Effector memory CD8-positive, alpha-beta T cell (primary cell): ENCODE measurements around the gene CADM2.

Experiments used
- ATAC-seq: fragments of 150-1000 bp; cut with Tn5 transposase; replicated peaks from 2 replicates; pipeline ENCODE4 v1.10.0; 2021; ENCODE audit warnings: mild to moderate bottlenecking, moderate library complexity
- DNase-seq, 3 experiments: peaks; one replicate each; pipeline ENCODE4 v3.0.0; 2021
- H3K27ac Mint-ChIP-seq, 2 donors: one replicate each; pipeline ENCODE4 v1.8.0; 2022; ENCODE audit warnings: mild to moderate bottlenecking in 2 of 2, mixed read lengths in 2 of 2, moderate library complexity in 2 of 2
- H3K27me3 Mint-ChIP-seq, 2 donors: one replicate each; pipeline ENCODE4 v1.8.0; 2022; ENCODE audit warnings: mixed read lengths in 2 of 2
- H3K36me3 Mint-ChIP-seq: one replicate; pipeline ENCODE4 v1.8.0; 2022; ENCODE audit warnings: mild to moderate bottlenecking, moderate library complexity, mixed read lengths; ENCODE audit not compliant: insufficient read depth
- H3K4me1 Mint-ChIP-seq, 2 donors: one replicate each; pipeline ENCODE4 v1.8.0; 2022; ENCODE audit warnings: low read depth in 2 of 2, mixed read lengths in 2 of 2
- H3K4me3 Mint-ChIP-seq, 2 donors: one replicate each; pipeline ENCODE4 v1.8.0; 2022; ENCODE audit warnings: mild to moderate bottlenecking in 2 of 2, mixed read lengths in 2 of 2, moderate library complexity in 2 of 2
- H3K9me3 Mint-ChIP-seq, 2 donors: one replicate each; pipeline ENCODE4 v1.8.0; 2022; ENCODE audit warnings: mixed read lengths in 2 of 2

Gene CADM2

GRCh38 chr3:85270488-85270887, 311.7 kb downstream of the CADM2 start:
- no peaks in the 10 kb centered on the region for H3K4me1 Mint-ChIP-seq
- H3K36me3 Mint-ChIP-seq, result no peaks in the 10 kb centered on the region
- peaks cover 0 to 2% of the 10 kb centered on the region in 2 donors for H3K9me3 Mint-ChIP-seq
- ATAC-seq (no peak), DNase-seq (no peak)
- H3K27ac Mint-ChIP-seq, result no peak overlapping the region
- no peak overlapping the region for H3K4me3 Mint-ChIP-seq
- H3K27me3 Mint-ChIP-seq, result no peaks in the 10 kb centered on the region

GRCh38 chr3:85271911-85272310, 313.1 kb downstream of the CADM2 start:
- ATAC-seq (no peak), DNase-seq (no peak)
- Mint-ChIP-seq H3K27ac (no peak overlapping the region), H3K9me3 (peaks cover 0 to 2% of the 10 kb centered on the region in 2 donors), H3K4me3 (no peak overlapping the region), H3K27me3 (no peaks in the 10 kb centered on the region), H3K36me3 (no peaks in the 10 kb centered on the region), H3K4me1 (no peaks in the 10 kb centered on the region)

- ATAC-seq (no peak), DNase-seq (no peak)
- H3K4me1 Mint-ChIP-seq, result no peaks in the 10 kb centered on the region
- no peaks in the 10 kb centered on the region for H3K27me3 Mint-ChIP-seq
- H3K27ac Mint-ChIP-seq, result no peak overlapping the region
- no peaks in the 10 kb centered on the region for H3K36me3 Mint-ChIP-seq
- no peak overlapping the region for H3K4me3 Mint-ChIP-seq
- H3K9me3 Mint-ChIP-seq, result peaks cover 6 to 11% of the 10 kb centered on the region in 2 donors
Measured at GRCh38 chr3:85288257-85288656, 329.5 kb downstream of the CADM2 start.

- no peaks in the 10 kb centered on the region for H3K36me3 Mint-ChIP-seq
- no peaks in the 10 kb centered on the region for H3K4me1 Mint-ChIP-seq
- ATAC-seq (no peak), DNase-seq (no peak)
- peaks cover 3 to 8% of the 10 kb centered on the region in 2 donors for H3K9me3 Mint-ChIP-seq
- H3K27me3 Mint-ChIP-seq, result no peaks in the 10 kb centered on the region
- H3K4me3 Mint-ChIP-seq, result no peak overlapping the region
- H3K27ac Mint-ChIP-seq, result no peak overlapping the region
Measured at GRCh38 chr3:85297291-85297690, 338.5 kb downstream of the CADM2 start.

- no peaks in the 10 kb centered on the region for H3K27me3 Mint-ChIP-seq
- H3K27ac Mint-ChIP-seq, result no peak overlapping the region
- H3K4me3 Mint-ChIP-seq, result no peak overlapping the region
- H3K4me1 Mint-ChIP-seq, result no peaks in the 10 kb centered on the region
- ATAC-seq (no peak), DNase-seq (no peak)
- no peaks in the 10 kb centered on the region for H3K36me3 Mint-ChIP-seq
- peaks cover 3 to 8% of the 10 kb centered on the region in 2 donors for H3K9me3 Mint-ChIP-seq
Measured at GRCh38 chr3:85298032-85298431, 339.2 kb downstream of the CADM2 start.

- Mint-ChIP-seq H3K4me3 (no peak overlapping the region), H3K27ac (no peak overlapping the region)
- no peak for ATAC-seq
Measured at GRCh38 chr3:85303156-85303555, 344.4 kb downstream of the CADM2 start.

GRCh38 chr3:85304360-85304964, 345.7 kb downstream of the CADM2 start:
- no peak overlapping the region for H3K4me3 Mint-ChIP-seq
- H3K9me3 Mint-ChIP-seq, result peaks cover 2 to 8% of the 10 kb centered on the region in 2 donors

More at GRCh38 chr3:85303156-85303555, 344.4 kb downstream of the CADM2 start:
- no peaks in the 10 kb centered on the region for H3K36me3 Mint-ChIP-seq
- H3K27me3 Mint-ChIP-seq, result no peaks in the 10 kb centered on the region
- DNase-seq, result no peak
- peaks cover 3 to 8% of the 10 kb centered on the region in 2 donors for H3K9me3 Mint-ChIP-seq
- H3K4me1 Mint-ChIP-seq, result no peaks in the 10 kb centered on the region

GRCh38 chr3:85312331-85312730, 353.5 kb downstream of the CADM2 start:
- DNase-seq (no peak), ATAC-seq (no peak)
- H3K4me1 Mint-ChIP-seq, result no peaks in the 10 kb centered on the region
- peaks cover 0 to under 1% of the 10 kb centered on the region in 2 donors for H3K9me3 Mint-ChIP-seq
- peaks cover 2% of the 10 kb centered on the region for H3K36me3 Mint-ChIP-seq
- no peak overlapping the region for H3K4me3 Mint-ChIP-seq
- H3K27me3 Mint-ChIP-seq, result no peaks in the 10 kb centered on the region
- H3K27ac Mint-ChIP-seq, result no peak overlapping the region

More at GRCh38 chr3:85304360-85304964, 345.7 kb downstream of the CADM2 start:
- ATAC-seq (no peak), DNase-seq (no peak)
- H3K4me1 Mint-ChIP-seq, result no peaks in the 10 kb centered on the region
- no peaks in the 10 kb centered on the region for H3K36me3 Mint-ChIP-seq
- H3K27ac Mint-ChIP-seq, result no peak overlapping the region
- no peaks in the 10 kb centered on the region for H3K27me3 Mint-ChIP-seq

GRCh38 chr3:85313380-85313779, 354.6 kb downstream of the CADM2 start:
- H3K27ac Mint-ChIP-seq, result no peak overlapping the region
- no peaks in the 10 kb centered on the region for H3K27me3 Mint-ChIP-seq
- DNase-seq (no peak), ATAC-seq (no peak)
- H3K4me3 Mint-ChIP-seq, result no peak overlapping the region
- H3K9me3 Mint-ChIP-seq, result peaks cover 0 to 8% of the 10 kb centered on the region in 2 donors
- no peaks in the 10 kb centered on the region for H3K4me1 Mint-ChIP-seq
- H3K36me3 Mint-ChIP-seq, result peaks cover 2% of the 10 kb centered on the region

- H3K36me3 Mint-ChIP-seq, result no peaks in the 10 kb centered on the region
- no peak overlapping the region for H3K4me3 Mint-ChIP-seq
- H3K4me1 Mint-ChIP-seq, result no peaks in the 10 kb centered on the region
- H3K9me3 Mint-ChIP-seq, result peaks cover 5 to 8% of the 10 kb centered on the region in 2 donors
- DNase-seq (no peak), ATAC-seq (no peak)
- H3K27ac Mint-ChIP-seq, result no peak overlapping the region
- H3K27me3 Mint-ChIP-seq, result no peaks in the 10 kb centered on the region
Measured at GRCh38 chr3:85316252-85316651, 357.5 kb downstream of the CADM2 start.

GRCh38 chr3:85321892-85322291, 363.1 kb downstream of the CADM2 start:
- H3K27me3 Mint-ChIP-seq, result no peaks in the 10 kb centered on the region
- peaks cover 8 to 9% of the 10 kb centered on the region in 2 donors for H3K9me3 Mint-ChIP-seq
- H3K36me3 Mint-ChIP-seq, result no peaks in the 10 kb centered on the region
- DNase-seq (no peak), ATAC-seq (no peak)
- no peak overlapping the region for H3K4me3 Mint-ChIP-seq
- no peaks in the 10 kb centered on the region for H3K4me1 Mint-ChIP-seq
- no peak overlapping the region for H3K27ac Mint-ChIP-seq

GRCh38 chr3:85330071-85330470, 371.3 kb downstream of the CADM2 start:
- no peaks in the 10 kb centered on the region for H3K9me3 Mint-ChIP-seq
- DNase-seq (no peak), ATAC-seq (no peak)
- H3K27me3 Mint-ChIP-seq, result no peaks in the 10 kb centered on the region
- H3K36me3 Mint-ChIP-seq, result no peaks in the 10 kb centered on the region
- no peaks in the 10 kb centered on the region for H3K4me1 Mint-ChIP-seq
- no peak overlapping the region for H3K27ac Mint-ChIP-seq
- H3K4me3 Mint-ChIP-seq, result no peak overlapping the region

GRCh38 chr3:85337895-85338294, 379.1 kb downstream of the CADM2 start:
- no peak for ATAC-seq
- Mint-ChIP-seq H3K27me3 (no peaks in the 10 kb centered on the region), H3K4me3 (no peak overlapping the region)

GRCh38 chr3:85342915-85343314, 384.1 kb downstream of the CADM2 start:
- no peaks in the 10 kb centered on the region for H3K36me3 Mint-ChIP-seq
- no peaks in the 10 kb centered on the region for H3K27me3 Mint-ChIP-seq
- H3K4me1 Mint-ChIP-seq, result no peaks in the 10 kb centered on the region
- ATAC-seq (no peak), DNase-seq (no peak)
- no peak overlapping the region for H3K27ac Mint-ChIP-seq
- peaks cover 0 to under 1% of the 10 kb centered on the region in 2 donors for H3K9me3 Mint-ChIP-seq
- no peak overlapping the region for H3K4me3 Mint-ChIP-seq

More at GRCh38 chr3:85337895-85338294, 379.1 kb downstream of the CADM2 start:
- Mint-ChIP-seq H3K27ac (no peak overlapping the region), H3K36me3 (no peaks in the 10 kb centered on the region), H3K9me3 (no peaks in the 10 kb centered on the region), H3K4me1 (no peaks in the 10 kb centered on the region)
- DNase-seq, result no peak
